ENCODE data around the gene PPM1F. TPM values are rescaled to one million over a fixed set of nuclear protein-coding genes. Genes with fewer than 3 reads are reported as not detected.
"Not testable (repeated sequence)": the region's sequence is repeated elsewhere in the genome, so short reads cannot be mapped to it uniquely, and the experiment has no call there.

The PPM1F gene
- polyA plus RNA-seq, 1 donor (not counting 4 experiments of a cell fraction or from before 2014, with no cell fraction given) = 18.2 TPM

DNA sequence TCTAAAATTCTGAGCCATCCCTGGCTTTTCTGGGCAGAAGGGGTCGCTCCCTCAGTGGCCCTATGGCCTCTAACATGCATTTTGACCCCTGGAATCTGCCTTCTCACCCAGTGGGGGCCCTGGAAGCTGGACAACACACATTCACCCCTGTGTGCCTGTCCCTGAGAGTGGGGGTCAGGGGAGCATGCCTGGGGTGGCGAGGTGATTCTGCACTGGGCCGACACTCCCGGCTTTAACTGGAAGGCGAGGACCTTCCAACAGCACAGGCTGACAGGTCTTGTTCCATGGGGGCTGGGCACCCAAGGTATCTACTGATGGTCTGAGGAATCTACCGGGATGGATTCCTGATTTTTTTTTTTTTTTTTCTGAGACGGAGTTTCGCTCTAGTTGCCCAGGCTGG is 10.7 kb downstream of the PPM1F start:
- Histone ChIP-seq H3K9ac (ENCODE audit: control insufficient read depth, extremely low read depth, insufficient read depth, low read length) (peak overlapping the region; percentile 72), H2AFZ (ENCODE audit: control insufficient read depth, low read length) (no peak overlapping the region), H3K9me1 (ENCODE audit: control insufficient read depth, extremely low read depth, insufficient read depth, low read length) (no peaks in the 10 kb centered on the region), H3K4me1 (ENCODE audit: control insufficient read depth, extremely low read depth, insufficient read depth, low read length) (peaks cover 42% of the 10 kb centered on the region), H3K27me3 (ENCODE audit: control insufficient read depth, extremely low read depth, insufficient read depth, low read length) (no peaks in the 10 kb centered on the region), H3K27ac (ENCODE audit: control insufficient read depth, insufficient read depth, low read length) (peak overlapping the region; percentile 95), H4K20me1 (ENCODE audit: control insufficient read depth, extremely low read depth, insufficient read depth, low read length) (no peaks in the 10 kb centered on the region), H3K9me3 (ENCODE audit: control insufficient read depth, low read depth, low read length) (no peaks in the 10 kb centered on the region), H3K36me3 (ENCODE audit: control insufficient read depth in 2 of 2, extremely low read depth in 1 of 2, insufficient read depth in 2 of 2, low read length in 2 of 2) (peaks cover 8 to 37% of the 10 kb centered on the region in 2 experiments), H3K4me2 (ENCODE audit: control insufficient read depth, extremely low read depth, insufficient read depth, low read depth, low read length) (peak overlapping the region; percentile 84), H3K79me2 (ENCODE audit: control insufficient read depth, insufficient read depth, low read length) (peaks cover 9% of the 10 kb centered on the region), H3K4me3 (ENCODE audit: control insufficient read depth in 2 of 3, extremely low read depth in 1 of 3, insufficient read depth in 2 of 3, low read depth in 1 of 3, low read length in 3 of 3) (no peak overlapping the region)
- DNase-seq (ENCODE audit: low read depth, low spot score) = no peak
- TF ChIP-seq, protein P1, sequence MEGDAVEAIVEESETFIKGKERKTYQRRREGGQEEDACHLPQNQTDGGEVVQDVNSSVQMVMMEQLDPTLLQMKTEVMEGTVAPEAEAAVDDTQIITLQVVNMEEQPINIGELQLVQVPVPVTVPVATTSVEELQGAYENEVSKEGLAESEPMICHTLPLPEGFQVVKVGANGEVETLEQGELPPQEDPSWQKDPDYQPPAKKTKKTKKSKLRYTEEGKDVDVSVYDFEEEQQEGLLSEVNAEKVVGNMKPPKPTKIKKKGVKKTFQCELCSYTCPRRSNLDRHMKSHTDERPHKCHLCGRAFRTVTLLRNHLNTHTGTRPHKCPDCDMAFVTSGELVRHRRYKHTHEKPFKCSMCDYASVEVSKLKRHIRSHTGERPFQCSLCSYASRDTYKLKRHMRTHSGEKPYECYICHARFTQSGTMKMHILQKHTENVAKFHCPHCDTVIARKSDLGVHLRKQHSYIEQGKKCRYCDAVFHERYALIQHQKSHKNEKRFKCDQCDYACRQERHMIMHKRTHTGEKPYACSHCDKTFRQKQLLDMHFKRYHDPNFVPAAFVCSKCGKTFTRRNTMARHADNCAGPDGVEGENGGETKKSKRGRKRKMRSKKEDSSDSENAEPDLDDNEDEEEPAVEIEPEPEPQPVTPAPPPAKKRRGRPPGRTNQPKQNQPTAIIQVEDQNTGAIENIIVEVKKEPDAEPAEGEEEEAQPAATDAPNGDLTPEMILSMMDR (optimal IDR thresholded peaks at IDR 0.05 in 1 of 3, IDR thresholded peaks at IDR 0.05 in 1 of 3, conservative IDR thresholded peaks at IDR 0.05 in 1 of 3; ENCODE audit: extremely low read depth in 1 of 3, insufficient read depth in 2 of 3, low read length in 3 of 3) = no peak
- TF ChIP-seq EZH2 (IDR thresholded peaks at IDR 0.05; ENCODE audit: low read length) = no peak
- no peak for FAIRE-seq
- dilution Hi-C loops (cut with MboI; ENCODE audit: extremely low pct_ligation_motif_present, low sequenced_read_pairs) = no loop called here

DNA sequence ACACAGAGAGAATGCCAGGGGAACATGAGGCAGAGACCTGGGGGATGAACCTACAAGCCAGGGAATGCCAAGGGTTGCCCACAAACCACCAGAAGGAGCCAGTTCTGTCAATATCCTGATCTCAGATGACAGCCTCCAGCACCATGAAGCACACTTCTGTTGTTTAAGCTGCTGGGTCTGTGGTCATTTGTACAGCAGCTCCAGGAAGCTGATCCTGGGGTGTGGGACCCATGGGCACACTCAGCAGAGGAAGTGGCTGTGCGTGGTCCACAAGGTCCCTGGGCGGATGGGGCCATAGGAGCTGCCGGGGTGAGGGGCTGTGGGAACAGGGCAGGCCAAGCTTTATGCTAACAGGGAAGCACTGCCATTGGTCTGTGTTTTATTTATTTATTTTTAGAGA is 12.1 kb downstream of the PPM1F start:
- peaks cover 46% of the 10 kb centered on the region for H3K4me1 ChIP-seq (ENCODE audit: control insufficient read depth, extremely low read depth, insufficient read depth, low read length)
- H3K27ac ChIP-seq (ENCODE audit: control insufficient read depth, insufficient read depth, low read length) = no peak overlapping the region
- peaks cover 7 to 38% of the 10 kb centered on the region in 2 experiments for H3K36me3 ChIP-seq (ENCODE audit: control insufficient read depth in 2 of 2, extremely low read depth in 1 of 2, insufficient read depth in 2 of 2, low read length in 2 of 2)
- no peak for TF ChIP-seq EZH2 (IDR thresholded peaks at IDR 0.05; ENCODE audit: low read length)
- TF ChIP-seq, protein P1 (optimal IDR thresholded peaks at IDR 0.05 in 1 of 3, IDR thresholded peaks at IDR 0.05 in 1 of 3, conservative IDR thresholded peaks at IDR 0.05 in 1 of 3; ENCODE audit: extremely low read depth in 1 of 3, insufficient read depth in 2 of 3, low read length in 3 of 3) = no peak
- no peak overlapping the region for H2AFZ ChIP-seq (ENCODE audit: control insufficient read depth, low read length)
- no peak overlapping the region for H3K4me3 ChIP-seq (ENCODE audit: control insufficient read depth in 2 of 3, extremely low read depth in 1 of 3, insufficient read depth in 2 of 3, low read depth in 1 of 3, low read length in 3 of 3)
- no peak for FAIRE-seq
- H3K9me1 ChIP-seq (ENCODE audit: control insufficient read depth, extremely low read depth, insufficient read depth, low read length) = no peaks in the 10 kb centered on the region
- DNase-seq (ENCODE audit: low read depth, low spot score) = no peak
- no peaks in the 10 kb centered on the region for H4K20me1 ChIP-seq (ENCODE audit: control insufficient read depth, extremely low read depth, insufficient read depth, low read length)
- no peak overlapping the region for H3K4me2 ChIP-seq (ENCODE audit: control insufficient read depth, extremely low read depth, insufficient read depth, low read depth, low read length)
- no peak overlapping the region for H3K9ac ChIP-seq (ENCODE audit: control insufficient read depth, extremely low read depth, insufficient read depth, low read length)
- H3K27me3 ChIP-seq (ENCODE audit: control insufficient read depth, extremely low read depth, insufficient read depth, low read length) = no peaks in the 10 kb centered on the region
- no peaks in the 10 kb centered on the region for H3K9me3 ChIP-seq (ENCODE audit: control insufficient read depth, low read depth, low read length)
- peaks cover 2% of the 10 kb centered on the region for H3K79me2 ChIP-seq (ENCODE audit: control insufficient read depth, insufficient read depth, low read length)
- dilution Hi-C loops (cut with MboI; ENCODE audit: extremely low pct_ligation_motif_present, low sequenced_read_pairs) = no loop called here

DNA sequence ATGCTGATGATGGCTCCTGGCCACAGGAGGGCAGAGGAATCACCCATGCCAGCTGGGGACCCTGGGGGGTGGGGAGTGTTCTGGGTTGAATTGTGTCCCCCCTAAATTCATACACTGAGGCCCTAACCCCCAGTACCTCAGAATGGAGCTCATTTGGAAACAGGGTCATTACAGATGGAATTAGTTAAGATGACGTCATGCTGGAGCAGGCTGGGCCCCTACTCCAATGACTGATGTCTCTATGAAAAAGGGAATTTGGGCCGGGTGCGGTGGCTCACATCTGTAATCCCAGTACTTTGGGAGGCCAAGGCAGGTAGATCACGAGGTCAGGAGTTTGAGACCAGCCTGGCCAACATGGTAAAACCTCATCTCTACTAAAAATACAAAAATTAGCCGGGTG is 12.7 kb downstream of the PPM1F start:
- not testable (repeated sequence) for DNase-seq (ENCODE audit: low read depth, low spot score); H3K9ac ChIP-seq (ENCODE audit: control insufficient read depth, extremely low read depth, insufficient read depth, low read length); H3K79me2 ChIP-seq (ENCODE audit: control insufficient read depth, insufficient read depth, low read length); H2AFZ ChIP-seq (ENCODE audit: control insufficient read depth, low read length); FAIRE-seq; H4K20me1 ChIP-seq (ENCODE audit: control insufficient read depth, extremely low read depth, insufficient read depth, low read length); H3K4me2 ChIP-seq (ENCODE audit: control insufficient read depth, extremely low read depth, insufficient read depth, low read depth, low read length); H3K9me3 ChIP-seq (ENCODE audit: control insufficient read depth, low read depth, low read length); H3K27me3 ChIP-seq (ENCODE audit: control insufficient read depth, extremely low read depth, insufficient read depth, low read length); H3K9me1 ChIP-seq (ENCODE audit: control insufficient read depth, extremely low read depth, insufficient read depth, low read length); H3K27ac ChIP-seq (ENCODE audit: control insufficient read depth, insufficient read depth, low read length); H3K4me3 ChIP-seq (ENCODE audit: control insufficient read depth in 2 of 3, extremely low read depth in 1 of 3, insufficient read depth in 2 of 3, low read depth in 1 of 3, low read length in 3 of 3)
- peaks cover 46% of the 10 kb centered on the region for H3K4me1 ChIP-seq (ENCODE audit: control insufficient read depth, extremely low read depth, insufficient read depth, low read length)
- dilution Hi-C loops (cut with MboI; ENCODE audit: extremely low pct_ligation_motif_present, low sequenced_read_pairs) = loop anchor here (10.0 kb wide), 1 partner anchor 85 kb away; no protein-coding TSS in a partner anchor
- H3K36me3 ChIP-seq (ENCODE audit: control insufficient read depth in 2 of 2, extremely low read depth in 1 of 2, insufficient read depth in 2 of 2, low read length in 2 of 2) = peaks cover 8 to 33% of the 10 kb centered on the region in 2 experiments

Measured in keratinocyte (primary cell).